HG03175 (cell line): ENCODE data around the gene ICA1.

ENCODE experiments used
- ATAC-seq: cut with Tn5 transposase; IDR thresholded peaks from one replicate; pipeline ENCODE4 v1.9.1; 2021; ENCODE audit warnings: mild to moderate bottlenecking, moderate library complexity; ENCODE audit not compliant: unreplicated experiment

ICA1 gene

DNA sequence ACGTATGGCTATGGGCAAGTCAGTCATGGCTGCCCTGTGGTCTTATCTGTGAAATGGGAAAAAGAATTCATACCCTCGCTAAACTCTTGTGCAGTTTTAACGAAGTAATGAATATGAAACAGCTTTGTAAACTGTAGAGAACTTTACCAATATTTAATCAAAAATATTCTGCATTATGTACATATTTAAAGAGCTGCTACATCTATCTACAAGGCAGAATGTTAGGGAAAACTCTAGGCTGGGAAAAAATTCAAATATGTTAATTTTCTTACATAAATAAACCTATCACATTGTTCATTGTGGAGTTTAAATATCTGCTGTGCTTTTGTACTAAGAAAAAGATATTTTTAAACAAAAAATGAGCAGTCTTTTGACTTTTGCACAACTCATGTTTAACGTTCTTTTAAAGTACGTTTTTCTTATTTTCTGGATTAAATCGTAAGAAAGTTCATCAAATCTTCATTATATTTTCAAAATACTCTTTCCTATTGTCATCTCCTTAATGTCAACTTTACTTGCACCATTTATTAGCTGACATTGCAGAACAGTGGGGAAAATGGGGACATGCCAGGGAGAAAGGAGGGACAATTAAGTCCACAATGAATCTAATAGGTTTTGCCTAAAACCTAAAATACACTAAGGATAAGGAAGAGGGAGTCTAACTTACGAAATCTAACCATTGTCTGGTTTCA, 57.5 kb downstream of the ICA1 start:
- no peak for ATAC-seq

DNA sequence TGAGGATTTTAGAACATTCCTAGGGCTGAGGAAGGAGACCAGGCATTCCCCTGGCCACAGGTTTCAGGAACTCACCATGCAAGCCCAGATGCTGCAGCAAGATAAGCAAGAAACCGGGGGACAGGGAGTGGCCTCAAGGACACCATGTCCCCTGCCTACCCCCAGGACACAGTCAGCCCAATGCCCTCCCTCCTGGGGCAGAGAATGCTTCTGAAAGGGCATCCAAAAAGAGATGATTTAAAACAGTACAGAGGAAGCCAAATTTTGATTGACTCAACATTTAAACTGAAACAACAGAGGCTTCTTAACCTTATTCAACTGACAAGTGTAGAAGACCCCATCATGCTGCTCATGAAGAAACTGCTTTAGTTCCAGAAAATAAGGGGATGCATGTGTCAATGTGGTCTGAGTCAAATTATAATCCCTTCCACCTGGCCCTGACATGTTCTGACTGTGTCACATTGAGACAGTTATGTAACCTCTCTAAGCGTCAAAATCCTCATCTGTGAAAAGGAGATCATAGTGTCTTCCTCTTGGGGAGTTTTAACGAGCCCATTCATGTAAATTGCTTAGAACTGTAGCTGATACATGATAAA, 60.0 kb downstream of the ICA1 start:
- ATAC-seq, result no peak

DNA sequence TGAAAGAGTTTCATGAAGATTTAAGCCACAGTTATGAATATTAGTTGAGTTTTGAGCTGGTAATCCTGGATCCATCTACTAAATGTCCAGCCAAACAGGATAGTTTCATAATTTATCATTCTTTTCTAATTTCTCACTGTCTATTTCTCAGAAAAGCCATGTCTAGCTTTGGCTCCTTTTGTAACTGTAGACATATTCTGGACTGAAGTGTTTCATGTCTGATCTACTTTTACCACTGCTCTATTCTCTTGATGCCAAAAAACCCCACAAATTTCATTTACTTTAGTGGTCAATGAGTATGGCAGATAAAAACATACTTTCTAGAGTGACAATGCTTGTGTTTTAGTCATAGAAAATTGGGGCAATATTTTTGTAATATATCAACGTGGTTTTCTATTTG, 61.2 kb downstream of the ICA1 start:
- no peak for ATAC-seq

DNA sequence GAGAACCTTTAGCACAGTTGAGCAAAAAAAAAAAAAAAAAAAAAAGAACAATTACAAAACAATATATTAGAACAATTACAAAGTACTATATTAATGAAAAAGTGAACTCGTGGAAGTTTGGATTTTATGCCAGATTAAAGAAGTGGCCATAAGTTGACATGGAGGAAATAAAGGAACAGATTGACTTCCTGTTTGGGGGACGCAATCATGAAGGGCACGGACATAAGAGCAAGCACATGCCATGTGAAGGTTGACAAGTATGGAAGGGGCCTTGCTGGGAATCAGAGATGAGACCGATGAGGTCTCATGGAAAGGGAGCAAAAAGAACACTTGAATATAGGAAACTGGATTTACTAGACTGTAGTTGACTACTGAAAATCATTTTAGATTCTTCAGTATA, 61.7 kb downstream of the ICA1 start:
- ATAC-seq, result no peak

DNA sequence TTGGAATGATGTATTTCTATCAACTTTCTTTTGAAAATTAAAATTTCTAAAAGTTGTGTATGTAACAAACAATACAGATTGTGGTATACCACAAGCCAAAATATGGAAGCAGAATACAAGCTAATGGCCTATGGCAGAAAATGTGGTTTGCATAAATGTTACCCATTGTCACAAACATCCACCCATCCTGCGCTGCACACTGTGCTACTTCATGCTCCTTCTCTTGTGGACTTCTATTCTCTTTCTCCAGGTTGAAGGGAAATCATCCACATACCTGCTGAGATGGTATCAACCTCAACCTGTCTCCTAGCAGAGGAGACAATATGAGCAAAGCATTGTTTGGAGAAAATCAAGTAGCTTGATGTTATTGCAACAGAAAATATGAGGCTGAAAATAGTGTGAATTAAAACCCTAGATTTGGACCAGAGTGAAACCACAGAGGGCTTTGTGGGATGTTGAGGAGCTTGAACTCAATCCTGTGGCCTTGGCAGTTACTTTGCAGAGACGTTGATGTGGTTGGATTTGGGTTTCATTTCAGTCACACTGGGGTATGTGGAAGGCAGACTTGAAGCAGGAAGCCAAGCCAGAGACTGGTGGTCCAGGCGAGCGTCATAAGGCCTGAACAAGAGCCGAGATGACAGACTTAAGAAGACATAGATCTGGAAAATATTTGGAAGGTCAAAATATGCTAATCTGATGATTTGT, 63.8 kb downstream of the ICA1 start:
- ATAC-seq, result no peak

DNA sequence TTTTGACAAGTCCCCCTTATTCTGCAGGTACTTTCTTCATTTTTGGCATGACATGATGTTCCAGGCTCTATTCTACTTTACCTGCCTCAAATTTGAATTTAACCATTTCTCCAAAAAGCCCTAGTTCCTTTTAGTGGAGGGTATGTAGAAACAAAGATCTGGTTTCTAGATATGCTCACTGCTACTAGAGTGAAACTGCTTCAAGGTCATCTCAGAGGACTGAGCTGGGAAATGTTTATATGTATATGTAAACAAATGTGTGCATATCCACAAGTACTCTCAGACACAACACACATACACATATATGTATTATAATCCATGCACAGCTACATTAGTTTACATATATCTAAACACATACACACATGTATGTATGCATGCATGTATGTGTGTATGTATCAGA, 69.1 kb downstream of the ICA1 start:
- ATAC-seq, result no peak

DNA sequence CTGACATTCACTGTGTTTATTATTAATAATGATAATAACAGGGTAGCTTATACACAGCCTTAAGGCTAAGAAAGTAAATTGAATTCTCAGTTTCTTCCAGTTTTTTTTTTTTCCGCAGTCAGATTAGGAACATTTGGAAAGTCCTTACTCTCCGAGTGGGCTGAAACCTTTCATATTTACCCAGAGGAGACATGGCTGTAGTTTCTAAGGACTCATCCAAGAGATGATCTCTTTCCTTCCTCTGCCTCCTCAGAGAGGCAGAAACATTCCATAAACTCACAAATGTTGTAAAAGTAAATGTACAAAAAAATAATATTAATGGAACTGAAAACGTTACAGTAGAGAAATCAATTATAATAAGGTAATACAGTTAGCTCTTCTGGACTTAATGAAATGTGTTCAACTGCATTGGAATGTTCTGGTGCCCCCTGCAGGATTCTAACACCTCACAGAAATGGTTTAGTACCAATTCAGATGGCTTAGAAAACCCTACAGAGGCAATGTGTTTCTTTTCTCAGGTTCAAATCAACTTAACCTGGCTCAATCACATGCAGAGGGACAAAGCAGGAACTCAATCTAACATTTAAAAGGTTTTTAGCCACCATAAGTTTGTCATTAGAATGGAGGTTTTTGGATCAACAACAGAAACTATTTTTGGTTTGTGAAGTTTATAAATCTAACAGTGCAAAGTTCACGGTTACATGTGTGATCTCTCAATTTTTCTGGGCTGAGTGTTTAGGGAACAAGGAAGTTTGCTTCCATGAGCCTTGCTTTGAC, 71.7 kb downstream of the ICA1 start:
- peak; percentile 89 for ATAC-seq

DNA sequence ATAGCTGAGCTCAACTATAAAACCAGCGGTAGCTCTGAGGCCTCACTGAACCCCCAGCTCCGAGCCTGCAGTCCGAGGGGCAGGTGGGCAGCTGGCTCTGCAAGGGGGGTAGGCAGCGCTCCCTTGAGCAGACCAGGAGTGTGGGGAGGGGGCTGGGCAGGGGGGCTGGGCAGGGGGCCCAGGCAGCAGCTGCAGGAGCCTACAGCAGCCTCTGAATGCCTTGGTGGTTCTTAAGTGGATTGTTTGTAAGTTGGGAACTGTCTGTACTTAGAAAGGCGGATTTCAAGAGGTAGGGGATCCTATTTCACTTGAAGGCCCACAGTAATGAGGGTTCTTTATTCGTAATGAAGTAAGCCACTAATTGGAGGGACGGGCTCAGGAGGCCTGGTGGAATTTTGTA, 72.3 kb downstream of the ICA1 start:
- ATAC-seq, result no peak

DNA sequence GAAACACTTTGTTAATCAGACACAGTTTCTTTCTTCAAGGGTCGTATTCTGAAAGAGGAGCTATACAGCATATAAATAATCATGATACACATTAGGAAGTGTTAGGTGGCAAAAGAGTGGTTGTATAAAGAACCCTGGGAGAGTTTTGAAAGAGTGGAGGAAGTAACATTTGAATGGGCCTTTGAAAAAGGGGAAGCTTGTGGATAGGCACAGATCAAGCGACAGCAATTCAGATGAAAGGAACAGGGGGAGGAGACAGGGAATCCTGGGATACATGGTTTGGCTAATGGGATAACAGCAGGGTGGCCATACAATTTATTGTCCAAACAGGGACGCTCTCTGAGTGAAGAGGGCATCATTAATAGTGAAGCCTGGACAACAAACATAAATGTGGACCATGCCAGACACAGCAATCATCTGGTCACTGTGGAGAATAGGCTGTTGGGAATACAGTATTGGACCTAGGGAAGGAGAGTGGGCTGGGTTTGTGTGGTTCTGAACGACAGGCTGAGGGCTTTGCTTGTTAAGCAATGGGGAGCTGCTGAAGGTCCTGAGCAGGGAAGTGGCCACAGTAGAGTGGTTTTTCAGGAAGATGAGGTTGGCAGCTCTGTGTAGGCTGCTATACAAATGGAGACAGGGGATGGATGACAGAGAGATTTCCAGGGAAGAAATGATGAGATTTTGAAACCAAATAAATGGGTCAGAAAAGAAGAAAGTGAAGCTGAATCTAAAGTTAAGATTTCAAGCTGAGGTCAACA, 75.9 kb downstream of the ICA1 start:
- ATAC-seq, result no peak

DNA sequence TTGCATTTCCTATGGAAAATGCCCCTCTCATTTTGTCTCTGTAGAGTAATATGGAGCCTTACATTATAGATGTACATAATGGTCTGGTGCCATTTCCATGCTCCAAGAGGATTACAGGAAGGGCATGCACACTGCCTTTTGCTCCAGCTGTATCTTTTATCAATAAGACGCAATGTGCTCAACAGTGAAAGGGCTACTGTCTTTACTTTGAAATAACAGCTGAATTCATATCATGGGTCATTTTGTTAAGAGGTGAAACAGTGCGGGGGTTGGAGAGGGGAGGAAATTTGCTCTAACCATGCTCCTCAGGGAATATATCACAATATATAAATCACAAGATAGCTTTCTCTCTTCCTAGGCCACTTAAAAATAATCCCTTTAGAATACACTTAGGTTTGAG, 77.7 kb downstream of the ICA1 start:
- ATAC-seq, result no peak

DNA sequence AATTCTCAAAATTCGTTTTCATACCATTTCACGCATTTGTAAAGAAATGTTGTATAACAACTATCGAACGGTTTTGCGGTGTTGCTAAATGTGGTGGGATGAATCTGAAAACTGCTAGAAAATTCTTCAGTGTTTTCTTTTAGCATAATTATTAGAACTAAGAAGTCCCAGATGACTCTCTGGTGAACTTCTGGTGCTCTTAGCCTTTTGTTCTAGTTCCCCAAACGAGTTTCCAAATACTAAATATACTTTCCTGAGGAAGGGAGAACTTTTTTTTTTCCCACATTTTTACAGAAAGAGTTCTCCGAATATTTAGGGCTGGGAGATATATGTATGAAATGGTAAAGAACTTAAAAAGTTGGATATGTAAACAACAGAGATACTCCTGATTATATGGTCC, 82.5 kb downstream of the ICA1 start:
- no peak for ATAC-seq

DNA sequence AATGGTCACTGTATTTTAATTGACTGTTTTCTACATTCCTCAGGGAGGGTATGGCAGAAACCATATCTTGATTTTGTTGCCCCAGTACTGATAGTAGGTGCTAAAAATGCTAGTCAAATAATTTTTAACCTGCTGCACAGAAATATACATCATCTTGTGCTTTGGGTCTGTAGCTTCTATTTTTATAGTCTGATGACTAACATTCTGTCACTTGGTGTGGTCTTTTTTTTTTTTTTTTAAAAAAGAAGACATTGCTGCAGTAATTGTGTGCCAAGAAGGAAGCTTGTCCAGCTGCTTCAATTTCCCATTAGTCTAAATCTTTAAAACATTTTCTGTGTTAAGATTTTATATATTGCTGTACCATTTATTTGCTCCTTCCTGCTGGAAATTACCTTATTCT, 83.6 kb downstream of the ICA1 start:
- no peak for ATAC-seq

DNA sequence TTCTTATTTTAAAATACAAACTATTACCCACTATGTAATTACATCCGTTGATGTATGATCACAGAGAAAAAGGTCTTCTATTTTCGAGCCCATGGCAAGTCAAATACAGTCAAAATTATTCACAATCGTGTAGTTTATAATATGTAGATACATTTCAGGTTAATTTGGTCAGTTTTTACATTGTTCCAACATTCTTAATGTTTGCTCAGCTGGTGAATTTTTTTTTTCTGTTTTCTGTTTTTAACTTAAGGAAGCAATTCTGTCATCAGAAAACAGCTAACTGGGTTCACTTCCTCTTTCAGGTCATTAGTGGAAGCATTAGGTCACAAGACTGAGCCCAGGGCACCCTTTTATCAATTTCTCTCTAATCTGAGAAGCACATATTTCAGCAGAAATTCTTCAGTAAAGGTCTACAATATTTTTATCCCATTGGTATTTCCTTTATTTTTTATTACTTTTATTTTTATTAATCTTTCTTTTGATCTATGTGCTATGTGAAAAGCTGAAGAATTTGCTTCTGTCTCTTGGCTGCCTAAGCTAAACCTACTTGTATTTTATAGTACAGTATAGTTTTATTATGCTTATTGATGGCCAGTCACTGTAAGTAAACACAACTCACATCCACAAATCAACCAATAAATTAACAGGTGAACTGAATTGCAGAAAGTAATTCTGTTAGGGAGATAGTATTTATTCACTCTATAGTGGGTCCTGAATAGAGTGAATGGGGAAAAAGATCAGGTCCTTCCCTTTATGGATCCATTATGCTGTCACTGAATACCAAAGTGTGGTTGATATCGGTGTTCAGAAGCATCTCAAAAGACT, 84.6 kb downstream of the ICA1 start:
- peak; percentile 46 for ATAC-seq

DNA sequence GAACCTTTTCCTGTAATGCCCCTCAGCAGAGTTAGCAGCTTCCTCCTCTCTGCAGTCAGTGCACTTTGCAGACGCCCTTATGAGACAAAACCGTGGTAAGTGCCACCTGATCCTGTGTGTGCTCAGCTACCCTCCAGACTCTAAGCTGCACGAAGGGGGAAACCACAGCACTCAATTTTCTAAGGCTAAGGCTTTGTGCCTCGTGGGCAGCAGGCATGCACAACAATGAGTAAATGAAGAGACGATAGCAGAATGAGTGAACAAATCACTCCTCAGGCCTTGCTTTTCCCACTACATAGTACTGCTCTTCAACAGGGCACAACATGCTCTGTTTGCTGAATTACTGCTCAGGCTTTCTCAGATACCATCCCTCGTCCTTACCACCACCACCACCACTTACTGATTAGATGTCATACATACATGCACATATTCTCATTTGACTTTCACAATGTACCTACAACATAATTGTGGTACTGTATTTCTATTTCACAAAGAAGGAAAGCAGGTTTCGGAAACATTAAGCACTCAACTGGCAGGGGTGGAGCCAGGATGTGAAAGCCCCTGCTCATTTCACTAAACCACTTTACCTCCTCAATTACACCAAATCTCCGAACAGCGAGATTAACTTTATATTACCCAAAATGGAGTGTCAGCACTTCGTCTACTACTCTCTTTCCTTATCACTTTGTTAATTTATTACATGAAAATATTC, 85.4 kb downstream of the ICA1 start:
- ATAC-seq, result peak; percentile 80

DNA sequence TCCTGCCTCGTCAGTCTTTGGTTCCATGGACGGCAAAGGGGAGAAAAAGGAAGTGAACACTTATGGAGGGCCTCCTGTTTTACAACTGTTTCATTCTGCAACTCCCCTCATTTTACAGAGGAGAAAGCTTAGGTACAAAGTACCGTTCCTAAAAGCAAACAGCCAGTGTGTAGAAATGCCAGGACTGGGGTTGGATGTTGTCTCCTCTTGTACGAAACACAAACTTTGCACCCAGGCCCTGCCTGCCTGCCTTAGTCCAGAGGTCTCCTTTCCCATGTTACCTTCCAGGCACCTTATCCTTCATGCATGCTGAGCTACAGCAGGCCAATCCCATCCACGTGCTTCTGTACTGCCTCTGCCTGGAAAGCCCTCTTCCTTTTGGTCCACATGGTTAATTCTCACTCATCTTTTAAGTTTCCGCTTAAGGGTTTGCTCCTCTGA, 86.0 kb downstream of the ICA1 start:
- no peak for ATAC-seq

DNA sequence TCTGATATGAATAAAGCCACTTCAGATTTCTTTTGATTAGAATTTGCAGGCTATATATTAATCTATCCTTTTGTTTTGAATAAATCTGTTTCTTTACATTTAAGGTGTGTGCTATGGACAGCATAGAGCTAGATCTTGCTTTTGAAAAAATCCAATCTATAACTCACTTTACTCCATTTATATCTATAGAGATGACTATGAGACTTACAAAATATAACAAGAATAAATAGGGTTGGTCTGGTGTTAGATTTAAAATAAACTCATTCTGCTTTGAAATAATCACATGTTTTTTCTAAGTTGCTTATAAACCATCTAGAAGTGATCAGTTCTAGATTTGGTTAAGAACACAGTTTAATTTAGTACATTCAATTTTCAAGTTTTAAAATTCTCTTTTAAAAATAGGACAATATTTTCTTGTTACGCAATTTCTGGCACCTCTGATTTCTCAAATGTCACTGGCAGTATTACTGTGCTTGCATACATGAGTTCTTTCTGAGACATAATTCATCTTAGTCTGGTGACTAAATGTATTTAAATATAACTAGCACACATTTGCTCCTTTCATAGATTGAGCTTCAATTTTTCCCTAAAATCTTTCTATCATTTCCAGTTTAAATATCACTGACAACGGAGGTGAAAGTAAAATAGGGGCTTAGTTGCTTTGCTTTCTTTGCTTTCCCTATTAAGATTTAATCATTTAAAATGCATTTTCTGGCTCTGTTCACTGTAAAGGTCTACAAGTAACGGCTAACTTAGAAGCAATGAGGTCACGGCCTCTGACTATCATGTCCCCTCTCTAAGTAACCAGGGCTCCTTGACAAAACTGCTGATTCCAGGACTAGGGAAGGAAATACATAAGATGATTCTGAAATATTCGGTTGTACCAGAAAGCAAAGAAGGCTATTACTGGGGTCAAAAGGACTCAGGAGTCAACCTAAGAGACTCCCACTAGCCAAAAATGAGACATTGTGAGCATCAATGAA, 89.3 kb downstream of the ICA1 start:
- ATAC-seq, result no peak

DNA sequence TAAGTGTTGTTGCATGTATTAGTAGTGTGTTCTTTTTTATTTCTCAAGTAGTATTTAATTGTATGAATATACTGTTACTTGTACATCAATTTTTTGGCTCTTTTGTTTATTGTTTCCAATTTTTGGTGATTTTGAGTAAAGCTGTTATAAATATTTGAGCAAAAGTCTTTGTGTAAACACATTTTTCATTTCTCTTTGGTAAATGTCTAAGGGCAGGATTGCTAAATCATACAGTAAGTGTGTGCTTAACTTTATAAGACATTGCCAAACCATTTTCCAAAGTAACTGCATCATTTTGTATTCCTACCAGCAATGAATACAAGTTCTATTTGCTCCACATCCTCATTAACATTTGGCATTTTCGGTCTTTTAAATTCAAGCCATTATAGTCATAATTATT, 92.8 kb downstream of the ICA1 start:
- ATAC-seq, result no peak

DNA sequence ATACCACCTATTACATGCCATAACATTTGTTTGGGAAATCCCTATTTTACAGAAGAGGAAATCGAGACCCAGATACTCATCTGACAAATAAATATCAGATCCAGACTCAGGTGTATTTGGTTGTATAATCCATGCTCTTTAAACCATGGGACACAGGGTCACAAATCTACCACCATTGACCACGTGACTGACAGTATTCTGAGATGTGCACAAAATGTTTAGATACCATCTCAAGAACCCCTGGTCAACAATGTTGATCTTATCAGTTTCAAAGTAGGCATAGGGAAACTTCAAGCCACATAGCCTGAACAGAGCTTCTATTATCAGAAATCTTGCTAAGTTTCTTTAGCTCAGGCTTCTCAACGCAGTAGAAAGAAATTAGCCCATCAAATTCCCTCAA, 93.6 kb downstream of the ICA1 start:
- no peak for ATAC-seq
